Neutrophil (primary cell): ENCODE data around the gene MAP2K5.
"Not testable (repeated sequence)": the region's sequence is repeated elsewhere in the genome, so short reads cannot be mapped to it uniquely, and the experiment has no call there.

Experiments
- H3K27ac ChIP-seq: fragments of 200-600 bp; sonication (generic); 2 replicates; pipeline ENCODE4 v1.5.1; 2016; ENCODE audit warnings: mild to moderate bottlenecking, moderate library complexity
- H3K27me3 ChIP-seq: fragments of 200-600 bp; sonication (generic); 2 replicates; pipeline ENCODE4 v1.6.0; 2016; ENCODE audit warnings: mild to moderate bottlenecking
- H3K36me3 ChIP-seq: fragments of 200-600 bp; sonication (generic); 2 replicates; pipeline ENCODE4 v1.5.1; 2017
- H3K4me1 ChIP-seq, 2 experiments: fragments of 200-600 bp in 1 of 2; sonication (generic) in 1 of 2; 1 replicate in 1 of 2; 2 replicates in 1 of 2; pipeline versions ENCODE4 v1.5.1 to v1.6.1; 2013 to 2016; ENCODE audit warnings: low read depth in 1 of 2, low read length in 1 of 2, mild to moderate bottlenecking in 1 of 2, moderate library complexity in 1 of 2; ENCODE audit not compliant: control insufficient read depth in 1 of 2, insufficient read depth in 1 of 2
- H3K4me3 ChIP-seq, 2 experiments: fragments of 200-600 bp in 1 of 2; sonication (generic) in 1 of 2; 1 replicate in 1 of 2; 2 replicates in 1 of 2; pipeline ENCODE4 v1.5.1; 2013 to 2016; ENCODE audit warnings: low read depth in 1 of 2, low read length in 1 of 2, mild to moderate bottlenecking in 1 of 2, moderate library complexity in 1 of 2
- H3K9me3 ChIP-seq: fragments of 200-600 bp; sonication (generic); 2 replicates; pipeline ENCODE4 v1.5.1; 2016
- TF ChIP-seq, protein P1 (sequence below): fragments of 200-600 bp; sonication (generic); IDR thresholded peaks from 2 replicates; pipeline ENCODE4 v1.5.1; 2016; ENCODE audit warnings: antibody characterized with exemption

The MAP2K5 gene

DNA sequence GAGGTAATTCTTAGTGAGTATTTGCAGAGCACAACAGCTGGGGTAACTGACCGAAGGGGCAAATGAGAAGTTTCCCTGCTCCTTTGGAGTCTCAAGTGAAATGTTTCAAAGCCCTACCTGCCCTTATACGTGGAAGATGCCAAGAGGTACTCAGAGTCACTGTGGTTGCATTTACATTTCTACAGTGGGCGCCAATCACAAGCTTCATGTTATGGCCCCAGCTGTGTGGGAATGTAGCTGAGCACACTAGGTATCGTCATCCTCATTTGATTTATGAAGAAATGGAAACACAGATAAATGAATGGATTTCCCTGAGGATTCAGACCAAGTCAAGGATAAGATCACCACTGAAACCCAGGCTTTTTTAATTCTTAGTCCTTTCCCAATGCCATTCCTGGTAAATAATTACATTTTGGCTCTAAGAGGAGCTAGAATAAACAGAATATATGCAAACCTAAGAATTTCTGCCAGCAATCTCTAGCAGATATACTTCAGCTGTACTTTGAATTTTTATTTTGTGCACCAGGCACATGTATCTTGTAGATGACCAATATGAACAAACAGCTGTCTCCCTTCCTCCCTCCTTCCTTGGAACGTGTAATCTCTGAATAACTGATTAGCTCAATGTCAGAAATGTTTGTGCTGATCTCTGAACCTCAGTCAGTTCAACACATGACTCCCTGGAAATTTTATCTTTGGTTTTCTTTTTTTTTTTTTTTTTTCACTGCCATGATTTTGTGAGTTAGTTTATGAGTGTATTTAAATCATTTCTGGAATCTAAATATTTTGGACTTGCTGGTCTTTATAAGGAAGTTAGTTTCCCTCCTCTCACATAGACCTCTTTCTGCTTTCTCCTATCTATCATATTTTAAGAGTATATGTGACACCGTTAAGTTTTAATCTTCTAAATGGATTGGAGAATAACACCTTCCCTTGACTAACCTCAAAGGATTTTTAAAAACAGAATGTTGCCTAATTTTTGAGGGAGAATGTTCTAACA lies 69.2 kb downstream of the MAP2K5 start:
- Histone ChIP-seq H3K4me3 (no peak overlapping the region), H3K4me1 (no peaks in the 10 kb centered on the region), H3K36me3 (no peaks in the 10 kb centered on the region), H3K27ac (no peak overlapping the region), H3K27me3 (no peaks in the 10 kb centered on the region), H3K9me3 (no peaks in the 10 kb centered on the region)
- TF ChIP-seq, protein P1, sequence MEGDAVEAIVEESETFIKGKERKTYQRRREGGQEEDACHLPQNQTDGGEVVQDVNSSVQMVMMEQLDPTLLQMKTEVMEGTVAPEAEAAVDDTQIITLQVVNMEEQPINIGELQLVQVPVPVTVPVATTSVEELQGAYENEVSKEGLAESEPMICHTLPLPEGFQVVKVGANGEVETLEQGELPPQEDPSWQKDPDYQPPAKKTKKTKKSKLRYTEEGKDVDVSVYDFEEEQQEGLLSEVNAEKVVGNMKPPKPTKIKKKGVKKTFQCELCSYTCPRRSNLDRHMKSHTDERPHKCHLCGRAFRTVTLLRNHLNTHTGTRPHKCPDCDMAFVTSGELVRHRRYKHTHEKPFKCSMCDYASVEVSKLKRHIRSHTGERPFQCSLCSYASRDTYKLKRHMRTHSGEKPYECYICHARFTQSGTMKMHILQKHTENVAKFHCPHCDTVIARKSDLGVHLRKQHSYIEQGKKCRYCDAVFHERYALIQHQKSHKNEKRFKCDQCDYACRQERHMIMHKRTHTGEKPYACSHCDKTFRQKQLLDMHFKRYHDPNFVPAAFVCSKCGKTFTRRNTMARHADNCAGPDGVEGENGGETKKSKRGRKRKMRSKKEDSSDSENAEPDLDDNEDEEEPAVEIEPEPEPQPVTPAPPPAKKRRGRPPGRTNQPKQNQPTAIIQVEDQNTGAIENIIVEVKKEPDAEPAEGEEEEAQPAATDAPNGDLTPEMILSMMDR: no peak

DNA sequence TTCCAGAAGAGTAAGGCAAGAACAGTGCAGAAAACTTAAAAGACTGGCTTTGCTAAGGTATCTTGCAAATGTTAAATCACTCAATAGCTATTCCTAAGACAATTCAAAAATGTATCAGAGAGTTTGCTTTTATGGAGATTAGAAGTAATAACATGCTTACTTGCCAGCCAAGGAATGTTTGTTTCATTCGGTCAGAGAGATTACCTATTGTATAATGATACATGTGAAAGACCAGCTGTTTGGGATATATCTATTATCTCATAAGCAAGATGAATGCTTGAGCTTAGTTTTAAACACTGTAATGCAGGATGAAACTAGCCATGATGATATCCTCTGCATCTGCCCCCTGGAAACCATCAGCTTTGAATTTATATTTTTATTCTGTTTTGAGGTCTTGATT lies 70.7 kb downstream of the MAP2K5 start:
- no peaks in the 10 kb centered on the region for H3K36me3 ChIP-seq
- H3K4me1 ChIP-seq: no peaks in the 10 kb centered on the region
- no peaks in the 10 kb centered on the region for H3K27me3 ChIP-seq
- H3K4me3 ChIP-seq: no peak overlapping the region
- no peak overlapping the region for H3K27ac ChIP-seq
- TF ChIP-seq, protein P1: no peak
- no peaks in the 10 kb centered on the region for H3K9me3 ChIP-seq

DNA sequence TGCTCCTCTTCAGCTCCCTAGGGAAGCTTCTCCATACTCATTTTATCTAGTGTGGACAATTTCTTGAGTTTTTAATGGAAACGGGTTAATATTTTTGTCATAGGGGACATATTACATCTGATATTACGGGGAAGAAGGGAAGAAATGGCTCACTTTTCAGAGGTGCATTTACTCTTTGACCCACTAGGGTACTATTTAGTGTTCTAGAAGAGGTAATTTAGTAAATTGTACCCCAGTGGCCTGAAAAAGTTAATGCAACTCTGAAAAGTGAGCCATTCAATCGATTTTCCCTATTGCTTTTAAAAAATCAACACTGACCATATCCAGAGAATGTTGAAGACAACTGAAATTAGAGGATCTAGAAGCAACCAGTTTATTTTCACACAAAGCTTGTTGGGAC lies 71.2 kb downstream of the MAP2K5 start:
- Histone ChIP-seq H3K9me3 (no peaks in the 10 kb centered on the region), H3K27me3 (no peaks in the 10 kb centered on the region), H3K4me3 (no peak overlapping the region), H3K4me1 (no peaks in the 10 kb centered on the region), H3K27ac (no peak overlapping the region), H3K36me3 (no peaks in the 10 kb centered on the region)
- TF ChIP-seq, protein P1: no peak

DNA sequence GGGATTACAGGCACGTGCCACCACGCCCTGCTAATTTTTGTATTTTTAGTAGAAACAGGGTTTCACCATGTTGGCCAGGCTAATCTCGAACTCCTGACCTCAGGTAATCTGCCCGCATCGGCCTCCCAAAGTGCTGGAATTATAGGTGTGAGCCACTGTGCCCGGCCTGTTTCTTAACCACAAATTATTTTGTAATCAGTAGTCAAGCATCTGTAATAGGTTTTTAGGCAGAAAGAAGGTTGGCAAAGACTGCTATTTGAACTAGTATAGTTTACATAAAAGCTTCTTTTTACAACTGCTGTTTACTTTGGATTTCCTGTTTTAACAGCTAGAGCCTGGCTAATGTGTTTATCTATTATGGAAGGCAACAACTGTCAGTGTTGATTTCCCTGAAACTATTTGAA lies 72.6 kb downstream of the MAP2K5 start:
- H3K4me1 ChIP-seq, H3K4me3 ChIP-seq, H3K27ac ChIP-seq, H3K36me3 ChIP-seq, H3K27me3 ChIP-seq, H3K9me3 ChIP-seq: not testable (repeated sequence)

DNA sequence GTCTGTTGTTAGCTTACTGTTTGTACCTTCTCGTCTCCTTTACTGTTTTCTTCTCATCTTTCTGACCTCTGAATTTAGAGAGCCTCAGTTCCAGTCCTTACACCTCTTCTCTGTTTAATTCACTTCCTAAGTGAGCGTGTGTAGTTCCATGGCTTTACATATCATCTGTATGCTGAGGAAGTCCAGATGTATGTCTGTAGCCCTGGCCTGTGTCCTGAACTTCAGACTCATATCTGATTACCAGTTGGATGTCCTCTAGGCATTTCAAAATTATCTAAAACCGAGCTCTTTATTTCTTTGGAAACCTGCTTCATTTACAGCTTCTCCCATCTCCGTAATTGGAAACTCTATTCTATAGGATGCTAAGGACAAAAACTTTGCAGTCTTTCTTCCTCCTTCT lies 75.8 kb downstream of the MAP2K5 start:
- Histone ChIP-seq H3K27me3 (no peaks in the 10 kb centered on the region), H3K9me3 (no peaks in the 10 kb centered on the region), H3K4me1 (no peaks in the 10 kb centered on the region), H3K4me3 (no peak overlapping the region), H3K36me3 (no peaks in the 10 kb centered on the region), H3K27ac (no peak overlapping the region)
- TF ChIP-seq, protein P1: no peak

DNA sequence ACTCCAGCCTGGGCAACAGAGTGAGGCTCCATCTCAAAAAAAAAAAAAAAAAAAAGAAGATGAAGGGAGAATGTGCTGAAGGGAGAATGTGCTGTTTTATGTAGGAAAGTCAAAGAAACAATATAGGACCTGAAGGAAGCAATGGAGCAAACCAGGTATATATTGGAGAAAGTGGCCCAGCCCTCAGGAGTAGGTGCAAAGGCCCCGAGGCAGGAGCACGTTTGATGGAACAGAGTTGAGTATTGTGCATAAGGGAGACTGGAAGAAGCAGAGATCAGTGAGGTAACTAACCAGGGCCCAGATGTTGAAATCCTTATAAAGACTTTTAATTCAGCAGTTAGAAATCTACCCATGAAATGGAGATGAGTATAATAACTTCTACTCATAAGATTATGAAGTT lies 79.6 kb downstream of the MAP2K5 start:
- Histone ChIP-seq H3K27me3 (no peaks in the 10 kb centered on the region), H3K4me3 (no peak overlapping the region), H3K36me3 (no peaks in the 10 kb centered on the region), H3K9me3 (no peaks in the 10 kb centered on the region), H3K27ac (no peak overlapping the region), H3K4me1 (no peaks in the 10 kb centered on the region)
- TF ChIP-seq, protein P1: no peak
